Measurements from ENCODE around the gene SLC29A2. TPM values are rescaled to one million over a fixed set of nuclear protein-coding genes. Genes with fewer than 3 reads are reported as not detected.

Gene SLC29A2
- total and polyA plus RNA-seq, 5 donors from 2014 or later, result 0.83 to 3.4 (median 1.6) TPM

DNA sequence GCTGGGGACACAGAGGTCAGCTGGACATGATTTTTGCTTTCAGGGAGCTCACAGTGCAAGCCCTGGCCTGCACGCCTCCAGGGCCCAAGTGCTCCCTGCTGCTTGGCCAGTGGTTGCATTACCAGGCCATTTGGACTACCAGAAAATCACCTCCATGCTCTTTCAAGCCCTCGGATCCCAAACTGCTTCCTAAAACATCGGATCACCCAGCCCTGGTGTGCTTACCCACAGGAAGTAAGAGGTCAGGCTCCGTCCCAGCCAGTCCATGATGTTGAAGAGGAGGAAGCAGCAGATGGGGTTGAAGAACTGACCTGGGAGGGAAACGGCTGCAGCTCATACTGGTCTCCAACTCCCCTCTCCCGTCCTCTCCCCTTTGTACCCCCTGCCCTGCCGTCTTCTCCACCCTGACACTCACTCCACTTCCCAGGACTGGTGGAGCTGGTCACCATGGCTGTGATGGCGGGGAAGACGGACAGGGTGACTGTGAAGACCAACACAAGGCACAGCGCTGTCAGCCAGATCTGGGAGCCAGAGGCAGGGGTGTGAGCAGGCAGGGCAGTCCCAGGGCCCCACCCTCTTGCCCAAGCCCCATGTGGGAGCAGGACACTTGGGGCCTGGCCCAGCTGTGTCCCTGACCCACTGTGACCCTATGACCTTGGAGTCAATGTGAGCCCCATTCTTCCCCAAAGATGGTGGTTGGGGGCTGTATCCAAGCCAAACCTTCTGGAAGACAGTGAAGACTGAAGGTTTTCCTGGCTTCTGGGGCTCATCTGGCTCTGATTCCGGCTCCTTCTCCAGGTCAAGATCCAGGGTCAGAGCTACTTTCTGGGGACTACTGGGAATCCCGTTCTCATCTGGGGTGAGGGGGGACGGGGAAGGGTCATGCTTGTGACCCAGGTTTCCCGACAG is 5.6 kb downstream of the SLC29A2 start:
- H3K36me3 Mint-ChIP-seq, result no peaks in the 10 kb centered on the region
- Histone ChIP-seq H3K27me3 (ENCODE audit: control insufficient read depth, insufficient read depth, low read length) (no peaks in the 10 kb centered on the region), H3K4me3 (ENCODE audit: low read depth, low read length) (no peak overlapping the region), H3K27ac (ENCODE audit: insufficient read depth, low read length, poor library complexity, severe bottlenecking) (no peak overlapping the region), H3K9me3 (ENCODE audit: control insufficient read depth in 2 of 2, low read length in 2 of 2) (no peaks in the 10 kb centered on the region), H3K36me3 (ENCODE audit: control insufficient read depth, insufficient read depth, low read length) (no peaks in the 10 kb centered on the region), H3K4me1 (ENCODE audit: control insufficient read depth, insufficient read depth, low read length, poor library complexity, severe bottlenecking) (peaks cover 3% of the 10 kb centered on the region)
- no peak for ATAC-seq (ENCODE audit: low read depth in 2 of 2)
- DNase-seq, result no peak
- H3K9me3 Mint-ChIP-seq, result no peaks in the 10 kb centered on the region
- H3K27ac Mint-ChIP-seq, result no peak overlapping the region
- H3K4me1 Mint-ChIP-seq, result peaks cover 0 to 11% (median 6%) of the 10 kb centered on the region in 4 donors
- H3K4me3 Mint-ChIP-seq, result peak overlapping the region in 1 of 4 donors; percentile 29
- H3K27me3 Mint-ChIP-seq, result no peaks in the 10 kb centered on the region

DNA sequence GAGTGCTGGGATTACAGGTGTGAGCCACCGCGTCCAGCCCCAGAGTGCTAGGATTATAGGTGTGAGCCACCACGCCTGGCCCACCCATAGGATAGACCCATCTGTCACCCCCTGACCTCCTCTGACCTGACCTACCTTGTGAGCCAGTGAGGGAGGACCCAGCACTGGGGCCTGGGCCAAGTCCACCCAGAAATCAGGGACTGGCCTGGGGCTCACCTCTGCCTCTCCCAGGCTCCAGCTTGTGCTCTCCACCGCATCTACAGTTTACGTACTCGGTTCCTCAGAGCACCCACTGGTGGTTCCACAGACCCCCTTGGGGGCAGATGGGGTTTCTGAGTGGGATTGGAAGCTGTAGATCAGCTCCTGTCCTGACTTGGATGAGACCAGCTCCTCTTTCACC is 6.4 kb downstream of the SLC29A2 start:
- Histone ChIP-seq H3K4me1 (ENCODE audit: control insufficient read depth, insufficient read depth, low read length, poor library complexity, severe bottlenecking) (no peaks in the 10 kb centered on the region), H3K9me3 (ENCODE audit: control insufficient read depth in 2 of 2, low read length in 2 of 2) (no peaks in the 10 kb centered on the region), H3K27me3 (ENCODE audit: control insufficient read depth, insufficient read depth, low read length) (no peaks in the 10 kb centered on the region), H3K4me3 (ENCODE audit: low read depth, low read length) (no peak overlapping the region), H3K27ac (ENCODE audit: insufficient read depth, low read length, poor library complexity, severe bottlenecking) (no peak overlapping the region), H3K36me3 (ENCODE audit: control insufficient read depth, insufficient read depth, low read length) (no peaks in the 10 kb centered on the region)
- no peak for ATAC-seq (ENCODE audit: low read depth in 2 of 2)
- Mint-ChIP-seq H3K9me3 (no peaks in the 10 kb centered on the region), H3K4me1 (peaks cover 0 to 7% (median 6%) of the 10 kb centered on the region in 4 donors), H3K27ac (no peak overlapping the region), H3K36me3 (no peaks in the 10 kb centered on the region), H3K4me3 (no peak overlapping the region), H3K27me3 (no peaks in the 10 kb centered on the region)
- DNase-seq, result no peak

DNA sequence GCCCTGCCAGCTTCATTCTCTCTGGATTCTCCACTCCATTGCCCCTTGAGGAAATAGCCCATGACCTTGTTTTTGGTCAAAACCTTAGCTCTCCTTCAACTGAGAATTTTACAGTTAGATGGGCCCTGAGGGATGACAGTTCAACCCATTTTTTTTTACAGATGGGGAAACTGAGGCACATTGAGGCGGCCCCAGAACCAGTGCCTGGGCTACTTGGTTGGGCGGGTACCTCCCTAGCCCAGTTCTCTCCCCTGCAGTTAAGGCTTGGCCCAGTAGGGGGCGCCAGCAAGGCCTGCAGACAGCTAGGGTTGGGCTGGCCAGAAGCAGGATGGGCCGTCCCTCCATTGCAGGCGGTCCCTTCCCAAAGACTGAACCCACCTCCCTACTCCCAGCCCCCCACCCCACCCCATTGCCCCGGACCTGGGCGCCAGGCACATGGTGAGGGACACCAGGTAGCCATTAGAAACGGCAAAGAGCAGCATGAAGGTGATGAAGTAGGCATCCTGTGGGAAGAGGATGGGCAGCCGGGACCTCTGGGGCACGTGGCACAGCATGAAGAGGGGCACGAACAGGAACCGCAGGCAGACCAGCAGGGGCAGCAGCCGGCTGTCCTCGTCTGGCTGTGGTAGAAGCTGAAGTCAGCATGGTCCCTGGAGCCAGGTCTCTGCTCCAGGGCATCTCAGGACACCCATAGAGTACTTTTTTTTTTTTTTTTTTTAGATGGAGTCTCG is 7.6 kb downstream of the SLC29A2 start:
- Histone ChIP-seq H3K27ac (ENCODE audit: insufficient read depth, low read length, poor library complexity, severe bottlenecking) (no peak overlapping the region), H3K4me1 (ENCODE audit: control insufficient read depth, insufficient read depth, low read length, poor library complexity, severe bottlenecking) (no peaks in the 10 kb centered on the region), H3K4me3 (ENCODE audit: low read depth, low read length) (no peak overlapping the region), H3K9me3 (ENCODE audit: control insufficient read depth in 2 of 2, low read length in 2 of 2) (no peaks in the 10 kb centered on the region), H3K27me3 (ENCODE audit: control insufficient read depth, insufficient read depth, low read length) (no peaks in the 10 kb centered on the region), H3K36me3 (ENCODE audit: control insufficient read depth, insufficient read depth, low read length) (no peaks in the 10 kb centered on the region)
- ATAC-seq (ENCODE audit: low read depth in 2 of 2), result peak in 1 of 2 donors; percentile 33
- no peaks in the 10 kb centered on the region for H3K36me3 Mint-ChIP-seq
- H3K4me1 Mint-ChIP-seq, result no peaks in the 10 kb centered on the region
- no peaks in the 10 kb centered on the region for H3K27me3 Mint-ChIP-seq
- peak; percentile 41 to 60 (median 49) for DNase-seq
- no peak overlapping the region for H3K4me3 Mint-ChIP-seq
- no peak overlapping the region for H3K27ac Mint-ChIP-seq
- H3K9me3 Mint-ChIP-seq, result no peaks in the 10 kb centered on the region

DNA sequence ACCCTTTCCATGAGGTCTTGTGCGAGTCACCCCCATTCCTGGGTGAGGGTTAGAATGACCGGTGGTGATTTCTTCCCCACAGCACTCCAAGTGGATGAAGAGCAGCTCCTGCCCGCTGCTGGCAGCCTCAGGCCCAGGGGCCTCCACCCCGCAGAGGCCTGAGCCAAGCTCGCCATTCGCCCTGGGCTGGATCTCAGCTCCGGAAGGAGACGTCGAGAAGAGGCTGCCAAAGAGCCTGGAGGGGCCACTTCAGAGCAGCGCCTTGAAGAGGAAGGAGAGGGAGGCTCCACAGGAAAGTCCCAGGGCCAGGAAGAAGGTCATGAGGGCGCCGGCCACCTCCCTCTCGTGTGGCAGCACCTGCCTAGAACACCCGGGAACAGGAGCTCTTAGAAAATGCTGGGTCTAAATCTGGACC is 8.4 kb downstream of the SLC29A2 start:
- Mint-ChIP-seq H3K4me3 (no peak overlapping the region), H3K27ac (no peak overlapping the region), H3K36me3 (peaks cover 3% of the 10 kb centered on the region), H3K9me3 (no peaks in the 10 kb centered on the region), H3K27me3 (no peaks in the 10 kb centered on the region), H3K4me1 (no peaks in the 10 kb centered on the region)
- H3K4me3 ChIP-seq (ENCODE audit: low read depth, low read length), result no peak overlapping the region
- H3K27me3 ChIP-seq (ENCODE audit: control insufficient read depth, insufficient read depth, low read length), result no peaks in the 10 kb centered on the region
- DNase-seq (no peak), ATAC-seq (ENCODE audit: low read depth in 2 of 2) (no peak)
- H3K9me3 ChIP-seq (ENCODE audit: control insufficient read depth in 2 of 2, low read length in 2 of 2), result no peaks in the 10 kb centered on the region
- no peaks in the 10 kb centered on the region for H3K4me1 ChIP-seq (ENCODE audit: control insufficient read depth, insufficient read depth, low read length, poor library complexity, severe bottlenecking)
- no peak overlapping the region for H3K27ac ChIP-seq (ENCODE audit: insufficient read depth, low read length, poor library complexity, severe bottlenecking)
- H3K36me3 ChIP-seq (ENCODE audit: control insufficient read depth, insufficient read depth, low read length), result no peaks in the 10 kb centered on the region

DNA sequence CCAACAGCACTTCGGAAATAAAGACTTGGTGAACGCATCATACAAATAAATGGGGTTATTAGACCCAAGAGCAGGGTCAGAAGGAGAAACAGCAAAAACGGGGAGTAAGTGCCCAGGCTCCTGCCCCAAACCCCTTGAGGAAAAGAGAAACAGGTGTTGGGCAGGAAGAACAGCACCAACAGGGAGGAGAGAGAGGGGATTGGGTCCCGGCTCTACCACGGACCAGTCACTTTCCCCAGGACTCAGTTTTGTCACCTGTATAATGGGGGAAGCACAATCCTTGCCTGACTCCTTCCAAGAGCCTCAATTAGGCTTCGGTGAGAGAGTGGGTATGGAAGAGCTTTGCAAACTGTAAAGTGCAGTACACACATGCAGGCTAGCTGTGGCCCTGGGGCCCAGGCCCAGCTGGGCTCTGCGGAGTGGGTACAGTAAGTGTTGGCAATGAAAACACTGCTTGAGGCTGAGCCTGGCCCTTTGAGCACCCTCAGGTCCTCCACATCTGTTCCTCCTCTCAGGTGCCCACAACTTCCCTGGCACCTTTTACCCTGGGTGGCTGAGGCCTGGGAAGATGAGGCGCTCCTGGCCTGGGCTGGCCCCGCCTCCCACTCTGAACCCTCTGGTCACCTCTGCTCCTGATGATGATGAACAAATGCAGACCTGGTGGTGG is 8.9 kb downstream of the SLC29A2 start:
- ATAC-seq (ENCODE audit: low read depth in 2 of 2) (no peak), DNase-seq (no peak)
- Histone ChIP-seq H3K27me3 (ENCODE audit: control insufficient read depth, insufficient read depth, low read length) (no peaks in the 10 kb centered on the region), H3K9me3 (ENCODE audit: control insufficient read depth in 2 of 2, low read length in 2 of 2) (no peaks in the 10 kb centered on the region), H3K36me3 (ENCODE audit: control insufficient read depth, insufficient read depth, low read length) (no peaks in the 10 kb centered on the region), H3K4me1 (ENCODE audit: control insufficient read depth, insufficient read depth, low read length, poor library complexity, severe bottlenecking) (no peaks in the 10 kb centered on the region), H3K4me3 (ENCODE audit: low read depth, low read length) (no peak overlapping the region), H3K27ac (ENCODE audit: insufficient read depth, low read length, poor library complexity, severe bottlenecking) (no peak overlapping the region)
- no peaks in the 10 kb centered on the region for H3K27me3 Mint-ChIP-seq
- H3K27ac Mint-ChIP-seq, result peak overlapping the region in 1 of 3 donors; percentile 58
- peaks cover 3% of the 10 kb centered on the region for H3K36me3 Mint-ChIP-seq
- no peak overlapping the region for H3K4me3 Mint-ChIP-seq
- H3K9me3 Mint-ChIP-seq, result no peaks in the 10 kb centered on the region
- H3K4me1 Mint-ChIP-seq, result no peaks in the 10 kb centered on the region

DNA sequence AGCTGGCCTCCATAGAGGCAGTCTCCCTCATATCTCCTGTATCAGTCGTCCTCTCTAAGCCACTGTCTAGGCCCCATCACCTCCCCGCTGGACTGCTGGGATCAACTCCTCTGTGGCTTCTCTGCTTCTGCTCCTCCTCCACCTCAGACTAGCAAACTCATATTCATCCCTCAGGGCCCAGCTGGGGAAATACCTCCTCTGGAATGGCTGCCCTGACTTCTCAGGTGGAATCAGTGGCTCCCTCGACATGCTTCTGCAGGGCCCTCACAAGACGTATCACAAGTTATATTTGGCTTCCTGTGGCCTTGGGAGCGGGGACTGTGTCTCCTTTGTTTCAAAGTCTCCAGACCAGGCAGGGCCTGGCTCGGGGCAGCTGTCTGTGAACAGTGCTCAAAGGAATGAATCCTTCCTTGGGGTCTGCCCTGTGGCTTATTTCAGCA is 10.0 kb downstream of the SLC29A2 start:
- no peak overlapping the region for H3K4me3 ChIP-seq (ENCODE audit: low read depth, low read length)
- Mint-ChIP-seq H3K4me1 (no peaks in the 10 kb centered on the region), H3K27me3 (no peaks in the 10 kb centered on the region), H3K36me3 (peaks cover 3% of the 10 kb centered on the region), H3K4me3 (no peak overlapping the region), H3K27ac (no peak overlapping the region), H3K9me3 (no peaks in the 10 kb centered on the region)
- no peak for ATAC-seq (ENCODE audit: low read depth in 2 of 2)
- H3K36me3 ChIP-seq (ENCODE audit: control insufficient read depth, insufficient read depth, low read length), result no peaks in the 10 kb centered on the region
- no peaks in the 10 kb centered on the region for H3K27me3 ChIP-seq (ENCODE audit: control insufficient read depth, insufficient read depth, low read length)
- no peak overlapping the region for H3K27ac ChIP-seq (ENCODE audit: insufficient read depth, low read length, poor library complexity, severe bottlenecking)
- H3K9me3 ChIP-seq (ENCODE audit: control insufficient read depth in 2 of 2, low read length in 2 of 2), result no peaks in the 10 kb centered on the region
- H3K4me1 ChIP-seq (ENCODE audit: control insufficient read depth, insufficient read depth, low read length, poor library complexity, severe bottlenecking), result no peaks in the 10 kb centered on the region
- no peak for DNase-seq

DNA sequence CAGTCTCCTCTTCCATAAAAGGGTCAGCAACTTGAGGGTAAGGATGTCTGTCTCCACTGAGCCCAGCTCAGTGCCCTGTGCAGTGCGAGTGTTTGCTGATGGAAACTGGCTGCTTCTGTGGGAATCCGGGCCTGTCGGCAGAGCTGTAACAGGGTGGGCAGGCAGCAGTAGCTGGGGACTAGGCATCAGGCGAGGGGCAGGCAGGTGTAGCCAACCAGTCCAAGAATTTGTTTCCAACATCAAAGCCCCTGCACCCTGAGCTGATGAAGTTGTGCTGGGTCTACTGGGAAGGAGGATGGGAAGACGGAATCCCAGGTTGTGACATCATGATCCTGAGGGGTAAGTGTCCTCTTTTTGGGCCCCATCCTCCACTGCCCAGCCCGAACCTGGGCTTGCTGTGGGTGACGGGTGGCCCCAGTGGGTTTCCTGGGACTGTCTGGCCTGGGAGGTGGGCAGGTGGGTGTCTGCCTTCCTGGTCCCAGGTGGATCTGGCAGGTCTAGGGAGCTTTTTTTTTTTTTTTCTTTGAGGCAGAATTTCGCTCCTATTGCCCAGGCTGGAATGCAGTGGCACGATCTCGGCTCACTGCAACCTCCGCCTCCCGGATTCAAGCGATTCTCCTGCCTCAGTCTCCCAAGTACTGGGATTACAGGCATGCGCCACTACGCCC is 11.0 kb downstream of the SLC29A2 start:
- no peaks in the 10 kb centered on the region for H3K36me3 ChIP-seq (ENCODE audit: control insufficient read depth, insufficient read depth, low read length)
- no peaks in the 10 kb centered on the region for H3K27me3 ChIP-seq (ENCODE audit: control insufficient read depth, insufficient read depth, low read length)
- Mint-ChIP-seq H3K27ac (no peak overlapping the region), H3K4me3 (no peak overlapping the region), H3K4me1 (no peaks in the 10 kb centered on the region), H3K36me3 (peaks cover 3% of the 10 kb centered on the region), H3K9me3 (no peaks in the 10 kb centered on the region), H3K27me3 (no peaks in the 10 kb centered on the region)
- no peak overlapping the region for H3K27ac ChIP-seq (ENCODE audit: insufficient read depth, low read length, poor library complexity, severe bottlenecking)
- H3K4me3 ChIP-seq (ENCODE audit: low read depth, low read length), result no peak overlapping the region
- DNase-seq, result no peak
- no peaks in the 10 kb centered on the region for H3K9me3 ChIP-seq (ENCODE audit: control insufficient read depth in 2 of 2, low read length in 2 of 2)
- no peaks in the 10 kb centered on the region for H3K4me1 ChIP-seq (ENCODE audit: control insufficient read depth, insufficient read depth, low read length, poor library complexity, severe bottlenecking)
- no peak for ATAC-seq (ENCODE audit: low read depth in 2 of 2)

Measured in CD4-positive, CD25-positive, alpha-beta regulatory T cell (primary cell).